A673 (cell line): Measurements from ENCODE around the gene PATJ. TPM values are rescaled to one million over a fixed set of nuclear protein-coding genes. Genes with fewer than 3 reads are reported as not detected.

Source experiments
- BruUV-seq: library from RNA; stranded (reverse); fragments of 400-500 nt; replicated peaks from 2 replicates; lab custom pipeline; 2021; lab: Mats Ljungman, UMichigan
- CTCF ChIA-PET: fragments of 300-600 bp; sonication (Branson Sonifier 250); formaldehyde crosslinking; loops from one replicate; lab custom pipeline; 2022; ENCODE audit warnings: antibody characterized with exemption; lab: Charles Lee
- POLR2A ChIA-PET: fragments of 300-600 bp; sonication (Branson Sonifier 250); formaldehyde crosslinking; loops from one replicate; lab custom pipeline; 2022; ENCODE audit warnings: antibody characterized with exemption; ENCODE audit not compliant: low non-redundant PET; lab: Charles Lee
- DNase-seq: peaks from one replicate; pipeline ENCODE4 v3.0.0-alpha.2; 2015; ENCODE audit warnings: low spot score
- H3K27ac ChIP-seq: fragments of 200-600 bp; sonication (generic); 2 replicates; pipeline ENCODE4 v1.5.1; 2016; ENCODE audit warnings: mixed run types, low read depth, mild to moderate bottlenecking, mixed read lengths, antibody characterized with exemption, low read length; ENCODE audit not compliant: poor library complexity, severe bottlenecking
- H3K27me3 ChIP-seq: fragments of 200-600 bp; sonication (generic); replicated peaks from 2 replicates; pipeline ENCODE4 v1.6.1; 2017; ENCODE audit warnings: mixed run types, low read depth, mild to moderate bottlenecking, mixed read lengths, antibody characterized with exemption, low read length; ENCODE audit not compliant: insufficient read depth, poor library complexity
- H3K36me3 ChIP-seq: fragments of 200-600 bp; sonication (generic); 2 replicates; pipeline ENCODE4 v1.6.1; 2016; ENCODE audit warnings: mixed run types, mild to moderate bottlenecking, mixed read lengths, antibody characterized with exemption, low read length; ENCODE audit not compliant: insufficient read depth, poor library complexity, severe bottlenecking
- H3K4me1 ChIP-seq: fragments of 200-600 bp; sonication (generic); 2 replicates; pipeline ENCODE4 v1.6.1; 2017; ENCODE audit warnings: mixed run types, mild to moderate bottlenecking, mixed read lengths, antibody characterized with exemption, low read length; ENCODE audit not compliant: insufficient read depth, poor library complexity, severe bottlenecking
- H3K4me3 ChIP-seq: fragments of 200-600 bp; sonication (generic); 2 replicates; pipeline ENCODE4 v1.5.1; 2016; ENCODE audit warnings: low read depth, mixed run types, mild to moderate bottlenecking, mixed read lengths, low read length; ENCODE audit not compliant: poor library complexity, severe bottlenecking
- H3K9me3 ChIP-seq: fragments of 200-600 bp; sonication (generic); 2 replicates; pipeline ENCODE4 v1.6.1; 2016; ENCODE audit warnings: mixed run types, low read depth, mild to moderate bottlenecking, mixed read lengths, antibody characterized with exemption, low read length; ENCODE audit not compliant: poor library complexity, severe bottlenecking
- EZH2 ChIP-seq: fragments of 200-600 bp; sonication (generic); IDR thresholded peaks from 2 replicates; pipeline ENCODE4 v1.6.1; 2017; ENCODE audit warnings: borderline replicate concordance, low read depth, mild to moderate bottlenecking, mixed read lengths, antibody characterized with exemption, low read length; ENCODE audit not compliant: poor library complexity, severe bottlenecking
- intact Hi-C: fragments of 100-400 bp; cut with micrococcal nuclease; formaldehyde crosslinking; loops from one replicate; pipeline ENCODE4 v1.10.0; 2022; ENCODE audit not compliant: unreplicated experiment
- total RNA-seq: library from RNA; stranded (reverse); gene quantifications from 2 replicates; pipeline ENCODE4 v1.2.3, GENCODE V29; 2021
- TF ChIP-seq, protein P1 (sequence below): fragments of 300-800, 200-600 bp; sonication (generic); conservative IDR thresholded peaks from 2 replicates; pipeline ENCODE4 v1.5.1; 2017; ENCODE audit warnings: low read depth, mild to moderate bottlenecking, antibody characterized with exemption, low read length, moderate library complexity, mixed read lengths

The PATJ gene
- total RNA-seq, 1 experiment from 2014 or later: 6.6 TPM

DNA sequence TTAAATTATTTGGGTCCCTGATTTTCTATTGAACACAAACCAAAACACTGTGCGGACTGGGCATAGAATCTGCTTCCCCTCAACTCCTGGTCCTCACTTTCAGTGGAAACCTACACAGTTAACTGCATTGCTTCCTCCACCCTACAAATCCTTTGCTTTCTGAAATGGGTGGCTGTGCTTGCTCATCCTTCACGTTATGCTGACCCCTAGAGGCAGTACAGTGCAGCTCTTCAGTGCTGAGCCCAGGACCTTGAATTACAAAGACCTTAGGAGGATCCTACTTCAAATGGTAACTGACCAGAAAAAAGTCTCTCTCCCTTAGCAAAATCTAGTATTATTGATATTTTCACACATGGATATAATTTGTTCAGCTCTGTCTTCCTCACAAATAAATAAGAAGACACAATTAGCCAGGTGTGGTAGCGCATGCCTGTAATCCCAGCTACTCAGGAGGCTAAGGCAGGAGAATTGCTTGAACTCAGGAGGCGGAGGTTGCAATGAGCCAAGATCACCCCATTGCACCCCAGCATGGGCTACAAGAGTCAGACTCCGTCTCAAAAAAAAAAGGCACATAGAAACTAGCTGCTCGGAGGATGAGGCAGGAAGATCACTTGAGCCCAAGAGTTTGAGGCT, 388.9 kb downstream of the PATJ start:
- intact Hi-C loops: loop anchor here (5.0 kb wide), 2 partner anchors 49 to 209 kb away; no protein-coding TSS in a partner anchor
- TF ChIP-seq EZH2: no peak
- TF ChIP-seq, protein P1, sequence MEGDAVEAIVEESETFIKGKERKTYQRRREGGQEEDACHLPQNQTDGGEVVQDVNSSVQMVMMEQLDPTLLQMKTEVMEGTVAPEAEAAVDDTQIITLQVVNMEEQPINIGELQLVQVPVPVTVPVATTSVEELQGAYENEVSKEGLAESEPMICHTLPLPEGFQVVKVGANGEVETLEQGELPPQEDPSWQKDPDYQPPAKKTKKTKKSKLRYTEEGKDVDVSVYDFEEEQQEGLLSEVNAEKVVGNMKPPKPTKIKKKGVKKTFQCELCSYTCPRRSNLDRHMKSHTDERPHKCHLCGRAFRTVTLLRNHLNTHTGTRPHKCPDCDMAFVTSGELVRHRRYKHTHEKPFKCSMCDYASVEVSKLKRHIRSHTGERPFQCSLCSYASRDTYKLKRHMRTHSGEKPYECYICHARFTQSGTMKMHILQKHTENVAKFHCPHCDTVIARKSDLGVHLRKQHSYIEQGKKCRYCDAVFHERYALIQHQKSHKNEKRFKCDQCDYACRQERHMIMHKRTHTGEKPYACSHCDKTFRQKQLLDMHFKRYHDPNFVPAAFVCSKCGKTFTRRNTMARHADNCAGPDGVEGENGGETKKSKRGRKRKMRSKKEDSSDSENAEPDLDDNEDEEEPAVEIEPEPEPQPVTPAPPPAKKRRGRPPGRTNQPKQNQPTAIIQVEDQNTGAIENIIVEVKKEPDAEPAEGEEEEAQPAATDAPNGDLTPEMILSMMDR: peak; percentile 97
- POLR2A ChIA-PET: no interaction called here
- Histone ChIP-seq H3K27me3 (no peaks in the 10 kb centered on the region), H3K9me3 (no peaks in the 10 kb centered on the region), H3K4me3 (no peak overlapping the region), H3K36me3 (no peaks in the 10 kb centered on the region), H3K4me1 (no peaks in the 10 kb centered on the region), H3K27ac (no peak overlapping the region)
- CTCF ChIA-PET: interaction anchor here (0.6 to 1.2 kb wide), 4 partner anchors 10 to 49 kb away, joined by 3 to 11 read pairs (median 4); no protein-coding TSS in a partner anchor
- no TSS peak for BruUV-seq
- DNase-seq: peak; percentile 80

DNA sequence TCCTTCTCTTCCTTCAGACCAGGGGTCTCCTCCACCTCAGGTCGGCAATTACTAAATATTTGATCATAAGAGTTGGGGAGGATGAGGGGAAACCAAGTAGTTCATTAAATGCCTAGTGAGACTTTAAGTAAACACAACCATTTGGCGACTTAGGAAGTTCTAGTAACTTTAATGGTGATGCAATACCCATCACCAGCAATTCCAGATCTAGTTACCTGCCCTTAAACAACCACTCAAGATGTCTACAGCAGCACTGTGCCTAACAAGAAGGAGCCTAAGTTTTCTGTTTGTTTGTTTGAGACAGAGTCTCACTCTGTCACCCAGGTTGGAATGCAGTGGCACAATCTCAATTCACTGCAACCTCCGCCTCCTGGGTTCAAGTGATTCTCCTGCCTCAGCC, 395.7 kb downstream of the PATJ start:
- ChIA-PET POLR2A (no interaction called here), CTCF (no interaction called here)
- no peaks in the 10 kb centered on the region for H3K27me3 ChIP-seq
- no peak for DNase-seq
- BruUV-seq: no TSS peak
- H3K36me3 ChIP-seq: no peaks in the 10 kb centered on the region
- TF ChIP-seq, protein P1: no peak
- no peak for TF ChIP-seq EZH2
- H3K4me1 ChIP-seq: no peaks in the 10 kb centered on the region
- H3K4me3 ChIP-seq: no peak overlapping the region
- no peaks in the 10 kb centered on the region for H3K9me3 ChIP-seq
- intact Hi-C loops: no loop called here
- H3K27ac ChIP-seq: no peak overlapping the region

DNA sequence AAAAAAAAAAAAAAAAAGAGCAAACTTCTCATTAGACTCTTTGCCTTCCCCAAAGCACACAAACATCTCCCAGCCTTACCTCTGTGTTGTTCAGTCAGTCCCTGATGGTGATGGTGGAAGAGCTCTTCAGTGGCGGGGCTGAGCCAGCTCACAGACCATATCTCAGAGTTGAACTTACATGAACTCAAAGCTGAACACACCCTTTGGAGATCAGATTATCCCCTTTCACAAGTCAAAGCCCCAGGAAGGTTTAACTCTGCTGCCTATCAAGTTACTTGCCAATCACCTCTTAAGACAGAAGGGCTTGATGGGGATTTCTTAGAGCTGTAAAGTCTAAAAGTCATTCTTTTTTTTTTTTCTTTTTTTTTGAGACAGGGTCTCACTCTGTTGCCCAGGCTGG, 397.1 kb downstream of the PATJ start:
- intact Hi-C loops: no loop called here

More for the DNA sequence above, 397.1 kb downstream of the PATJ start:
- TF ChIP-seq EZH2: no peak
- TF ChIP-seq, protein P1: no peak
- DNase-seq: no peak
- ChIA-PET CTCF (no interaction called here), POLR2A (no interaction called here)
- Histone ChIP-seq H3K36me3 (no peaks in the 10 kb centered on the region), H3K4me1 (no peaks in the 10 kb centered on the region), H3K4me3 (no peak overlapping the region), H3K27ac (no peak overlapping the region), H3K9me3 (no peaks in the 10 kb centered on the region), H3K27me3 (no peaks in the 10 kb centered on the region)
- BruUV-seq: no TSS peak
